NCI-H2081 (cell line): Measurements from ENCODE around the gene MERTK.
"Not testable (repeated sequence)": the region's sequence is repeated elsewhere in the genome, so short reads cannot be mapped to it uniquely, and the experiment has no call there.

ENCODE experiments used
- DNase-seq, 2 experiments: peaks; one replicate each; lab custom pipeline; 2025; lab: John Stamatoyannopoulos, UW

The MERTK gene

DNA sequence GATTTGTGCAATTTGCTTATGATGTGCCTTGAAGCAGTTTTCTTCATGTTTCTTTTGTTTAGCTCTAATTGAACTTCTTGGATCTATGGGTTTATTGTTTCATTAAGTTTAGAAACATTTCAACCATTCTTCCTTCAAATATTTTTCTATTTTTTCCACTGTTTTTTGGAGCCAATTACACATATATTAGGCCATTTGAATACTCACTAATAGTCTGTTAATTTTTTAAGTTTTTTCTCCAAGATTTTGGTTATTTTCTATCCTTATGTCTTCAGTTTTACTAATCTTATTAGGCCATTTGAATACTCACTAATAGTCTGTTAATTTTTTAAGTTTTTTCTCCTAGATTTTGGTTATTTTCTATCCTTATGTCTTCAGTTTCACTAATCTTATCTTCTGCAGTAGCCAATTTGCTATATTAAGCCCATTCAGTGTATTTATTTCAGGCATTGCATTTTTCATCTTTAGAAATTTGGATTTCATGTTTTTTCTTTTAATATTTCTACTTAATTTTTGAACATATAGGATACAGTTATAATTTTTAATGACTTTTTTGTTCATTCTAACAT, 147.1 kb downstream of the MERTK start:
- no peak for DNase-seq

DNA sequence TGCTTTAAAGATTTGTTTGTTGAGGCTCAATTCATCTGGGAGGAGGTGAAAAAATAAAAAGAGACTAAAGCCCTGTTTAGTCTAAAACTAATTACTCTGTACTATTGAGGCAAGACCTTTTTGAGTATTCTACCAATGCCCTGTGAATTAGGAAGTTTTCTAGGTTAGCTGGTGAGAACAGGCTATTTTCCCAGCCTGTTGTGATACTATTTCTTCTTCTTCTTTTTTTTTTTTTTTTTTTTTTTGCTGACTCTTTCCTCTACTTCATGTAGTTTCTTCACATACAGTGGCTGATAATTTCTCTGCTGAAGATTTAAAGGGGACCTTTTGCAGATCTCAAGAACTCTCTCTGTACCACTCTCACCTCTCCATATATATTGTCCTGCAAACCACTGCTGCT, 147.8 kb downstream of the MERTK start:
- DNase-seq: no peak

DNA sequence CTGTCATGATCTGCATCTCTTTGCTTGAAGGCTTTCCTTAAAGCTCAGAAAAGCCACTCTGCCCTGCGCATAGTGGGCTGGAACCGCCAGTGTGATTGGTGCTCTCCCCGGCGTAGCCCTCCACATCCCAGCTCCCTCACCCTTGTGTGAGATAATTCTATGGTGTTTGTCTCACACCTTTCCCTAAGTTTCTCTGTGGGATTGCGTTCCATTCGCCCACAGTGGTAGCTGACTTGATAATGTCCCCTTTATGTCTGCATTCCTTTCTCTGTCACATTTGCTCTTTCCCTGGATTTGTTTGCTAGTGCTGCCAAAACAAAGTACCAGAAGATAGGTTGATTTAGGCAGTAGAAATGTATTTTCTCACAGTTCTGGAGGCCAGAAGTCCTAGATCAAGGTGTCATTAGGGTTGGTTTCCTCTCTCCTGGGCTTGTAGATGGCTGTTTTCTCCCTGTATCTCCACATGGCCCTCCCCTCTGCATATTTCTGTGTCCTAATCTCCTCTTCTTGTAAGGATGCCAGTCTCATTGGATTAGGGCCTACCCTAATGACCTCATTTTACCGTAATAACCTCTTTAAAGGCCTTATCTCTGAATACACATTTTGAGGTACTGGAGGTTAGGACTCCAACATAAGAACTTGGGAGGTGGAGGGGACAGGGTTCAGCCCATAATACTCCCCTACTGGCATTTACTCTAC, 149.3 kb downstream of the MERTK start:
- DNase-seq: no peak

DNA sequence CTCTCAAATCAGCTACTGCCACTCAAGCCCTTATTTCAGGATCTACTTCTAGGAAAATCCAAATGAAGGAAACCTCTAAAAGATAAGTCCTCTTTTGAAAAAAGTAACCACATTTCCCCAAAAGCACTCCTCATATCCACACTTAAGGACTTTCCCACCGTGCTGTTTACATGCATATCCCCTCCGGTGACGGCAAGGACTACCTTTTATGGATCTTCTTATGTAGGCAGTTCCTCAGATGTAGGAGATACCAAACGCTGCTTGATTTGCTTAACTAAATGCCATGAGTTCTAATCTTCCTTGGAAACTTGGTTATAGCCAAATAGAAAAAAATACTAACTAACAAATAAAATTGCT, 149.8 kb downstream of the MERTK start:
- no peak for DNase-seq

DNA sequence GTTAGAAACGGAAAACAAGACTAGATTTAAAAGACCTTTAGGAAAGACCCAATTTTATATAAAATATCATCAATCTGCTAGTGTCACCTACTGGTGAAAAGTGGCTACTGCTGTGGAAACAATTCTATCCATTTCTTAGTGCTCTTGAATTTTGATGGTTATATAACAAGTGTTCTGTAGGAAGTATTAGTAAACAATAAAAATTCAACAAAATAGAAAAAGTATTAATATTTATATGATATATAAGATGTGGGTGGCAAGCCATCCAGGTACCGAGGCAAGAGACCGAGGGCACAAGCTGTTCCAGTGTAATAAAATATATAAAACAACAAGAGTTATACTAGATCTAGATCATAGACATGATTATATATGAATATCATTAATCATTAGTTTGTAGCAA, 150.5 kb downstream of the MERTK start:
- DNase-seq: peak; percentile 57 to 60

DNA sequence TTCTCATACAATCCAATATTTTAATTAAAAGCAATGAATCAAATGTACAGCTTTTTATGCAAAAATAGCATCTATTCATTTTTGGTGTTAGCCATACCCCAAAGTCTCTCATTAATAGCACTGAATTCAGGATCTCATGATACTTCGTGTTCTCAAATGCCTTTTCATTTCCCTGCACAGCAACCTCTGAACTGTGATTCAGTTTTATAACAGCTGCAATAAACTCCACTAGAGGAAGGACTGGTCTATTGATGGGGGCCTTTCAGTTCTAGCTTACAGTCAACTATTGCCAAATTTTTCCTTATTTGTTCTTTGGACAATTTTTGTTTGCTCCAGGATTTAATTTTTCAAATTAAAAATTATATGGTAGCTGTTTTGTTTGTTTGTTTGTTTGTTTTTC, 151.9 kb downstream of the MERTK start:
- DNase-seq: no peak

DNA sequence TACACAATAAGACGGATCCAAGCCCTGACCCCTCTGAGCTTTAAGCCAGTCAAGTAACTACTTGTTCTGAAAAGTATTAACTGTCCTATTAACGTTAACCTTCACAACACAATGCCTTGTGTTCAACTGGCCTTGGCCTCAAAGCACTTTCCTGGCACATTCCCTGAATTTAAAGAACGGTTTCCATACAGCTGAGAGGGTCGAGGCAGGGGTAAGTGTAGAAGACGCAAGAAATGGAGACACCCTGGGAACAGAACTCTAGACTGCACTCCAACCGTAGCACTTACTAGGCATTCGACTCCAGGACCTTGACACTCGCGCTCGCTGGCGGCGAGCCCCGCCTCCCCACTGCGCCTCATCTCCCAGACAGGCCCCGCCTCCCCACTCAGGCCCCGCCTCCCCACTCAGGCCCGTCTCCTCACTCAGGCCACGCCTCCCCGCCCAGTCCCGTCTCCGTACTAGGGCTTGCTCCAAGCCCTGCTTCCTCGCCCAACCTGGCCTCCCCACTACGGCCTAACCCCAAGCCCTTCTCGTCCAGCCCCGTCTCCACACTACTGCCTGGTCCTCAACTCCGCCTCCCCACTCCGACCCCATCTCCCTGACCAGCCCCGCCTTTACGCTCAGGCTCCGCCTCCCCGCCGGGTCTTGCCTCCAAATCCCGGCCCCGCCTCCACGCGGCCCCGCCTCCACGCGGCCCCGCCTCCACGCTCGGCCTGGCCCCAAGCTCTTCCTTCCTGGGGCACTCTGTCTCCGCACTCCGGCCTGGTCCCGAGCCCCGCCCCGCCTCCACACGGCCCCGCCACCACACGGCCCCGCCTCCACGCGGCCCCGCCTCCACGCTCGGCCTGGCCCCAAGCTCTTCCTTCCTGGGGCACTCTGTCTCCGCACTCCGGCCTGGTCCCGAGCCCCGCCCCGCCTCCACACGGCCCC, 155.8 kb downstream of the MERTK start:
- DNase-seq: peak; percentile 88 to 90

DNA sequence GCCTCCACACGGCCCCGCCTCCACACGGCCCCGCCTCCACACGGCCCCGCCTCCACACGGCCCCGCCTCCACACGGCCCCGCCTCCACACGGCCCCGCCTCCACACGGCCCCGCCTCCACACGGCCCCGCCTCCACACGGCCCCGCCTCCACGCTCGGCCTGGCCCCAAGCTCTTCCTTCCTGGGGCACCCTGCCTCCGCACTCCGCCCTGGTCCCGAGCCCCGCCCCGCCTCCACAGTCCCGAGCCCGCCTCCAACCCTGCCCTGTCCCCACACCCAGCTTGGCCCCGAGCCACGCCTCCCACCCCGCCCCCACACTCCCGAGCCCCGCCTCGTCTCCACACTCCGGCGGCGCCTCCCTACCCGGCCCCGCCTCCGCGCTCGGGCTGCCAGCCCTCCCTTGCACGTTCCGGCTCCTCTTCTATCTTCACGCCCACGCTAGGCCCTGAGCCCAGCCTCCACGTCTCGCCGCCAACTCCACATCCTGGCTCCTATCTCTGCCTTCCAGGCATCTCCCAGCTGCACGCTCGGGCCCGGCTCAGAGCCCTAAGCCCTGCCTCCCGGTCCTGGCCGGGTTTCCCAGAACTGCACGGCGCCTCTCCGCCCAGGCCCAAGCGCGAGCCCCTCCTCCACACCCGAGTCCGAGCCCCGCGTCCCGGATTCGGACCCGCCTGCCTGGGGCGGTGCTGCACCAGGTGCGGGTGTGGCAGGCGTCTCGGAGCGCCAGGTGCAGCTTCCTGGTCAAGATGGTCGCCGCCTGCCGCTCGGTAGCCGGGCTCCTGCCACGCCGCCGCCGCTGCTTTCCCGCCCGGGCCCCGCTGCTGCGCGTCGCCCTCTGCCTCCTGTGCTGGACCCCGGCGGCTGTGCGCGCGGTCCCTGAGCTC, 156.7 kb downstream of the MERTK start, which contains the start of gene TMEM87B:
TSS of gene TMEM87B (plus strand) at position 423 of the 883 bp plus-strand sequence. CDS start at position 746, 323 bp downstream.
- peak; percentile 94 to 96 for DNase-seq

DNA sequence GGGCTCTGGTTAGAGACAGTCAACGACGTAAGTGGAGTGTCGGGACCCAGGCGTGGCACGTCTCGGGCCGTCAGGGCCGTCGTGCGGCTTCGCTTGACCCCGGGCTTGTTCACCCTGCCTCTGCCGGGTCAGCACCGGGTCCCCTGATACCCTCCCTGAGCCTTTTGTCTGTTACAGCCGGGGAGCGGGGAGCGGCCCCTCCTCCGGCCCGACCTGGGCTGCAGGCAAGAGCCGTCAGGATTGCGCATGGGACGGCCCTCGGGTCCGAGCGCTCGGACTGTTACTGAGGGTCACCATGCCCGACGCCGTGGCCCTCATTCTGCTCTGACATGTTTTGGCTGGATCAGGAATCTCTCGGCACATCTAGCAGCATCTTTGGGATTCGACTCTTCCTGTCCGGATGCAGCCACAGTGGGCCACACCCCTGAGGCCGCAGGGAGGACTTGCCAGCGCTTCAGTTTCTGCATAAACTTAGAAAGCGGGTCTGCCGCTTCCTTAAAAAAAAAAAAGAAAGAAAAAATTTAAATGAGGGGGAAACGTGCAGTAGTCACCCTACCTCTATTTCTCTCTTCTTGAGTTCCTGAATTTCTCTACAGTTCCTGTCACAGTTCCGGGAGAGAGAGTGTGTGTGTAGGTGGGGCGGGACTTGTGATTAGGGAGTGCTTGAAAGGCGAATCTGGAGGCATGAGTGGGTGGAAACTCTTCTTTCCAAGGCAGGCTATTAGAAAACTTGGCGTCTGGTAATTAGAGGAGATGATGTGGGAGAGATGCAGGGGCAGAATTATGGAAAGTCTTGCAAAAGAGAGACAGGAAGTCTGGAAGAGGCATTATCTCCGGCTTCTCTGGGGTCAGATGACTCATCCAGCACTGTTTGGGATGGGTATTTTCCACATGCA, 157.6 kb downstream of the MERTK start:
- DNase-seq: peak in 1 of 2 experiments; percentile 53

DNA sequence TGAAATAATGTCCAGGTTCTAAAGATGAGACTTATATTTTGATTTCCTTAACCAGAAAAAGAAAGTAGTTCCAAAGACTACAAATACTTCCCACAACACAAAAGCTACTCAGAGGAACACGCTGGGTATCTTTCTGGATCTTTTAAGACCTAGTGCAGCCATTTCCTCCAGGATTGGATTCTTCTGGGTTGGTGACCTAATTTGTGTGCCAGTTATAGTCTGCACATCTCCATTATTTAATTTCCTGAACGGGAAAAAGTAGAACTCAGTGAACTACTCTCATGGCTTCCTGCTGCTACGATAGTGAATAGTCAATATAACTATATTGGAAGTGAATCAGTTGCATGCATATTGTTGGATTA, 158.2 kb downstream of the MERTK start:
- no peak for DNase-seq

DNA sequence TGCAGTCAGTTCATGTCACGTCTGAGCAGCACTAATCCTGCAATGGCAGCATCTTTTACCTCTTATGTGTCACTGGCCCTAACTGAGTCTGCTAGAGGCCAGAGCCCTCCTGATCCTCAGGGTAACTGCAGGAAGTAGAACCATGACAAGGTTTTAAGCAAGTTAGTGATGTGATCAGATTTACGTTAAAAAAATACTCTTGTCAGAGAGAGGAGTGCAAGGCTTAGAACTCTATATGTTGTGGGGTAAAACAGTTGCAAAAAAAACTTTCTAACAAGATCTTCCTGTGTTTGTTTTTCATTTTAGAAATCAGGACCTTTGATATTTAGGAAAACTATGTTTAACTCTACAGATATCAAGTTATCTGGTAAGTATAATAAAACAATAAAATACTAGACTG, 161.3 kb downstream of the MERTK start:
- no peak for DNase-seq

DNA sequence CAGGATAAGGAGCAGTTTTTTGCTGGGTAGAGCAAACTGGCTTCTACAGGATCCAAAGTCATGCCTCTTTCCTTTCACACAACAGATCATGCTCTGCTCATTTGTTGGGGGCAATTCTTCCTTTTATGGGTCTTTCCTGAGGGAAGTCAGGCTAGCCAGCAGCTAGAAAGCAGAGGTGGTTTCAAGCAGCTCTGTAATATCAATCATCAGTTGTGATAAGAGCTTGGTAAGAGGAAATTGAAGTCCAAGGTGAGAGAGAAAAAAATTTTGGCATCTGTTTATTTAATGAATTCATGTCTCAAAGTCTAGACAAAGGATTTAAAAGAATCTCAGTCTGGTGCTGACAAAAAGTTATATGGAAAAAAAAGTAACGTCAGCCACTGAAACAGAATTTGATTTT, 162.9 kb downstream of the MERTK start:
- no peak for DNase-seq

DNA sequence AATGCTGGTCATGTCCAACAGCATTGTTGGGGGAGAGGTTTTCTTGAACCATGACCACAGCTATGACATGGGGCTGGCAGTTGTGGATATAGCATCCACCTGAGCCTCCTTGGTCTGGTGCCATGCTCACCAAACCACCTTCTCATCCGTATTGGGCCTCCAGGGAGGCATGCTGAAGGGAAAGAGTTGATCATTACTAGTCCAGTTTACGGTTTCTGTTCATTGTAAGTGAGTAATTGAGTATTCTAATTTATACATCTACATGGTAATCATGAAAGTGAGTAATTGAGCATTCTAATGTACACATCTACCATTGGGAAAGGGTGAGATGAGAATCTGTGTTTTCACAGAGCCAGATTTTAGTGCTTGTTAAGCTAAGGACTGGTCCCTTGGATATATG, 163.4 kb downstream of the MERTK start:
- no peak for DNase-seq

DNA sequence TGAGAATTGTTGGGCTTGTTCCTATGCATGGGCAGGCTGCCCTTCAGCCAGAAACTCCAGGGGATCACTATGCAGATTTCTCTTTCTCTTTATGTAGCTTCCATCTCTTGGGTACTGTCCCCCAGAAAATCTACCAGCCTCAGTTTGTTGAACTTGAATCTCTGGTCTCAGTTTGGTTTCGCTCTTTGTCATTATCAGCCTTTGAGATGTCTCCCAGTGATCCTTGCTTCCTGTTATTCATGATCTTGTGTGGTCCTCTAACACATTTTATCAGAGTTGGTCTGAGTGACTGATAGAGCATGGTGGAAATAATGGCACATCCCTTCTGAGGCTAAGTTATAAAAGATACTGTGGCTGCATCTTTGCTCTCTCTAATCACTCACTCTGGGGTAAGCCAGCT, 164.5 kb downstream of the MERTK start:
- DNase-seq: no peak

DNA sequence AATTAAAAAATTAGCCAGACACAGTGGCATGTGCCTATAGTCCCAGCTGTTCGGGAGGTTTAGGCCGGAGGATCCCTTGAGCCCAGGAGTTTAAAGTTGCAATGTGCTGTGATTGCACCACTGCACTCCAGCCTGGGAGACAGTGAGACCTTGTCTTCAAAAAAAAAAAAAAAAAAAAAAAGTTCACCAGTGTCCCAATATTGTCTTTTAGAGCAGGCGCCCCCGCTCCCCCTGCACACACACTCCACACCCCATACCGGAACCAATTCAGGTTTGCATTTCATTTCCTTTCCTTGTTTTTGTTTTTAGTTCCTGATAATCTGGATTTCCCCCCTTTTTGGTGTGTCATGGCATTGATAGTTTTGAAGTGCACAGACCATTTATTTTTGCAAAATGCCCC, 167.1 kb downstream of the MERTK start:
- DNase-seq: no peak

DNA sequence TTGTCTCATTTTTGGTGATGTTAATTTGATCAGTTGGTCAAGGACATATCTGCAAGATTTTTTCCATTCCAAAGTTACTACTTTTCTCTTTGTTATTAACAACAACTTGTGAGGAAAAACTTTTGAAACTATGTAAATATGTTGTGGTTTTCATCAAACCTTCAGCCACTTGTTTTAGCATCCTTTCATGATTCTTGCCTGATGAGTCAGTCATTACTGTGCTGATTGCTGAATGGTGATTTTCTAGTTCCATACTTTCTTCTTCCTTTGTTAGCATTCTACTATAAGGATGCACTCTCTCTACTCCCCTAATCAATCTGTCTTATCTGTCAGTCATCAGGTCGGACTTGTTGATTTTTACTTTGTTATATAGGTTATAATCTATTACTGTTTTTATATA, 167.6 kb downstream of the MERTK start:
- no peak for DNase-seq

DNA sequence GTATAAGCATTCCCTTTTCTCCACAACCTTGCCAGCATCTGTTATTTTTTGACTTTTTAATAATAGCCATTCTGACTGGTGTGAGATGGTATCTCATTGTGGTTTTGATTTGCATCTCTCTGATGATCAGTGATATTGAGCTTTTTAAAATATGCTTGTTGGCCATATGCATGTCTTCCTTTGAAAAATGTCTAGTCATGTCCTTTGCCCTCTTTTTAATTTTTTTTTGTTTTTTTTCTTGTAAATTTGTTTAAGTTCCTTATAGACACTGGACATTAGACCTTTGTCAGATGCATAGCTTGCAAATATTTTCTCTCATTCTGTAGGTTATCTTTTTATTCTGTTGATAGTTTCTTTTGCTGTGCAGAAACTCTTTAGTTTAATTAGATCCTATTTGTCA, 171.4 kb downstream of the MERTK start:
- DNase-seq: not testable (repeated sequence)

DNA sequence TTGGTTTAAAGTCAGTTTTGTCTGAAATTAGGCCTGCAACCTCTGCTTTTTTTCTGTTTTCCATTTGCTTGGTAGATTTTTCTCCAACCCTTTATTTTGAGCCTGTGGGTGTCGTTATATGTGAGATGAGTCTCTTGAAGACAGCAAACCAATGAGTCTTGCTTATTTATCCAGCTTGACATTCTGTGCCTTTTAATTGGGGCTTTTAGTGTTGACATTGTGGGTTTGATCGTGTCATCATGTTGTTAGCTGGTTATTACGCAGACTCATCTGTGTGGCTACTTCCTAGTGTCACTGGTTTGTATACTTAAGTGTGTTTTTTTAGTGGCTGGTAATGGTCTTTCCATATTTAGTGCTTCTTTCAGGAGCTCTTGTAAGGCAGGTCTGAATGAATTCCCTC, 175.5 kb downstream of the MERTK start:
- no peak for DNase-seq

DNA sequence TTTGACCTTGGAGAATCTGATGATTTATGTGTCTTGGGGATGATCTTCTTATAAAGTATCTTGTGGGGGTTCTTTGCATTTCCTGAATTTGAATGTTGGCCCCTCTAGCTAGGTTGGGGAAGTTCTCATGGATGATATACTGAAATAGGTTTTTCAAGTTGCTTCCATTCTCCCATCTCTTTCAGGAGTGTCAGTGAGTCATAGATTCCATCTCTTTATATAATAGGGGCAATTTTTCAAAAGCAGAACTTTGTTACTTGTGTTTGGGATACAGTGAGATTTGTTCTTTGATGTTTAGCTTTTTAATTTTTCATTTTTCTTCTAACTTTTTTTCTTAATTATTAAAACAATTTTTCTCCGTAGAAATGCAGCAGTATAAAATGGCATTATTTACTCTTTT, 176.1 kb downstream of the MERTK start:
- no peak for DNase-seq

DNA sequence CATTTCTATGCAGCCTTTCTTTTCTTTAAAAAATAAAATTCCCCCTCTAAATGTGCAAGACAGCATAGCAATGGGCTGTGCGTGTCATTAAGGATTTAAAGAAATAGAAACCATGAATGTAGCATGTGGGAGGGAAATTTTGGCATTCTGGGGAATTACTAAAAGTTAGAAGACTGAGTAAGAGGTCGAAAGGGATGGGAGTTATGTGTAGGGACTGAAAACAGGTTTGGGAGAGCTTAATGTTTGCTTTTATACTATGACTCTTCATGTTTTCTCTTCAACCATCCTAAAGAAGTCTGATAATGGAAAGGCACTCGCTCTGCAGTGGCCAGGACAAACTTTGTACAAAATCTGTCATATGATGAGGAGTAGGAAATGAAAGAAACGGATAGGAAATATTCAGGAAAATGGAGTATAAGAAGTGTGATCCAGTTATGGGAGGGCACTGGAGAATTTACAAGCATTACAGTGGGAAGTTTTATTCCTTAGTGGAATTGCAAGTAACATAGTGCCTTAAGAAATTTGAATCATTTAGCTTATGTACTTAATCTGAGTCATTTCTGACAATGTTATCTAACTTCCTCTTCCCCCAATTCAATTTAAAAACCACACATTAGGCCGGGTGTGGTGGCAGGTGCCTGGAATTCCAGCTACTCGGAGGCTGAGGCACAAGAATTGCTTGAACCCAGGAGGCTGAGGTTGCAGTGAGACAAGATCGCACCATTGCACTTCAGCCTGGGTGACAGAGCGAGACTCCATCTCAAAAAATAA, 177.3 kb downstream of the MERTK start:
- no peak for DNase-seq
